C1 segment of cervical spinal cord (tissue), 14 donors: ENCODE measurements around the gene MYLK.
"Not testable (repeated sequence)": the region's sequence is repeated elsewhere in the genome, so short reads cannot be mapped to it uniquely, and the experiment has no call there.

Experiments
- DNase-seq, 14 donors: peaks; one replicate each; lab custom pipeline; 2025; lab: John Stamatoyannopoulos, UW

The MYLK gene

GRCh38 chr3:123750659-123751420, 133.3 kb downstream of the MYLK start:
- no peak for DNase-seq

- DNase-seq, result no peak
Measured at GRCh38 chr3:123750209-123750608, 133.9 kb downstream of the MYLK start.

- DNase-seq, result no peak
Measured at GRCh38 chr3:123749711-123750110, 134.4 kb downstream of the MYLK start.

- no peak for DNase-seq
Measured at GRCh38 chr3:123745184-123745855, 138.8 kb downstream of the MYLK start.

GRCh38 chr3:123744064-123744463, 140.1 kb downstream of the MYLK start:
- no peak for DNase-seq

GRCh38 chr3:123743121-123743520, 141.0 kb downstream of the MYLK start:
- no peak for DNase-seq

- no peak for DNase-seq
Measured at GRCh38 chr3:123741041-123741511, 143.1 kb downstream of the MYLK start.

GRCh38 chr3:123740391-123740822, 143.7 kb downstream of the MYLK start:
- DNase-seq, result no peak

GRCh38 chr3:123739754-123740153, 144.4 kb downstream of the MYLK start:
- DNase-seq, result no peak

- no peak for DNase-seq
Measured at GRCh38 chr3:123739106-123739505, 145.0 kb downstream of the MYLK start.

GRCh38 chr3:123738522-123738921, 145.6 kb downstream of the MYLK start:
- not testable (repeated sequence) for DNase-seq

GRCh38 chr3:123737168-123737567, 147.0 kb downstream of the MYLK start:
- DNase-seq, result no peak

- DNase-seq, result no peak
Measured at GRCh38 chr3:123735456-123735855, 148.7 kb downstream of the MYLK start.

- no peak for DNase-seq
Measured at GRCh38 chr3:123734527-123734902, 149.6 kb downstream of the MYLK start.

- DNase-seq, result no peak
Measured at GRCh38 chr3:123733805-123734526, 150.2 kb downstream of the MYLK start.

- DNase-seq, result no peak
Measured at GRCh38 chr3:123733341-123733740, 150.8 kb downstream of the MYLK start.

- no peak for DNase-seq
Measured at GRCh38 chr3:123732447-123732846, 151.7 kb downstream of the MYLK start.

- DNase-seq, result no peak
Measured at GRCh38 chr3:123730829-123731228, 153.3 kb downstream of the MYLK start.

GRCh38 chr3:123728991-123729390, 155.1 kb downstream of the MYLK start:
- DNase-seq, result no peak

GRCh38 chr3:123728014-123728413, 156.1 kb downstream of the MYLK start:
- DNase-seq, result no peak

GRCh38 chr3:123725652-123726400, 158.3 kb downstream of the MYLK start:
- no peak for DNase-seq

- DNase-seq, result no peak
Measured at GRCh38 chr3:123724306-123724705, 159.8 kb downstream of the MYLK start.
